NB4 (cell line): ENCODE measurements around the gene VSIG2.

ENCODE experiments used
- CTCF ChIP-seq: IDR thresholded peaks from one replicate; pipeline ENCODE4 v1.5.1; 2012; ENCODE audit warnings: low read depth, low read length
- MAX ChIP-seq: IDR thresholded peaks from 2 replicates; pipeline ENCODE4 v1.6.1; 2011; ENCODE audit warnings: low read depth, low read length
- MYC ChIP-seq: IDR thresholded peaks from 2 replicates; pipeline ENCODE4 v1.6.1; 2011; ENCODE audit warnings: low read depth, low read length
- POLR2A ChIP-seq: IDR thresholded peaks from 2 replicates; pipeline ENCODE4 v1.6.1; 2011; ENCODE audit warnings: mild to moderate bottlenecking; ENCODE audit not compliant: insufficient read length; ENCODE audit errors: extremely low read depth

DNA sequence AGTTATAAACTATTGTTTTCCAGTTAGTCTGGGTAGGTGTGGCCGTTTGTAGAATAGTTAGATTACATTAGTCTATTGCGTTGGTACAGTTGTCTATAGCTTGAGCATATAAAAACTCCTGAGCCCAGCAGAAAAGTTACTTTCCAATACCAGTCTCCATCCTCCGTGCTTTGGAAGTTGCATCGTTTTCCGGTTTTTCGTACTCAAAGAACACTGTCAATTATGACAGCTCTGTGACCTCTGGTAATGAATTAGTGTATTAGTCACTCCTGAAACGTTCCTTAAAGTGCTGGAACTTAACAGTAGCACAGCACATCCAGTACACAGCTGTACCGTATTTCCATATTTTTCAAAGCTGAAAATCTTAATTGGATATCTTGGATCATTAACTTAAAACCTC lies 49.0 kb upstream of the VSIG2 start:
- TF ChIP-seq POLR2A (no peak), MAX (no peak), CTCF (no peak), MYC (no peak)
